AG09319 (cell line): ENCODE data around the gene PPP2R2B.

Source experiments
- DNase-seq: peaks from one replicate; pipeline ENCODE4 v3.0.0-alpha.2; 2010; ENCODE audit warnings: low read depth; ENCODE audit errors: extremely low read depth
- TF ChIP-seq, protein P1 (sequence below): IDR thresholded peaks from 2 replicates; pipeline ENCODE4 v1.5.1; 2011; ENCODE audit warnings: low read depth, mild to moderate bottlenecking, inconsistent platforms, low read length, moderate library complexity

The PPP2R2B gene

DNA sequence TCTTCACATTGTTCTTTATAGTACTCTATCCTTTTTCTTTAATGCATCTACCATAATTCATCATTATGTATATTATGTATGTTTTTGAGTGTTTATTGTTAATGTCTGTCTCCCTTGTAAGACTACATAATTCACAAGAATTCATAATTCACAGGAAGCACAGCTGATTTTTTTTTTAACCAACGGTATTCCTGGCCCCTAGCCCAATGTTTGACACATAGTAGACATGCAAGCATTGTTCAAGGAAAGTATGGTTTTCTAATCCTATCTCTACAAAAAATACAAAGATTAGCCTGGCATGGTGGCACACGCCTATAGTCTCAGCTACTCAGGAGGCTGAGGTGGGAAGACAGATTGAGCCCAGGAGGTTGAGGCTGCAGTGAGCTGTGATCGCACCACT lies 160.6 kb downstream of the PPP2R2B start:
- TF ChIP-seq, protein P1, sequence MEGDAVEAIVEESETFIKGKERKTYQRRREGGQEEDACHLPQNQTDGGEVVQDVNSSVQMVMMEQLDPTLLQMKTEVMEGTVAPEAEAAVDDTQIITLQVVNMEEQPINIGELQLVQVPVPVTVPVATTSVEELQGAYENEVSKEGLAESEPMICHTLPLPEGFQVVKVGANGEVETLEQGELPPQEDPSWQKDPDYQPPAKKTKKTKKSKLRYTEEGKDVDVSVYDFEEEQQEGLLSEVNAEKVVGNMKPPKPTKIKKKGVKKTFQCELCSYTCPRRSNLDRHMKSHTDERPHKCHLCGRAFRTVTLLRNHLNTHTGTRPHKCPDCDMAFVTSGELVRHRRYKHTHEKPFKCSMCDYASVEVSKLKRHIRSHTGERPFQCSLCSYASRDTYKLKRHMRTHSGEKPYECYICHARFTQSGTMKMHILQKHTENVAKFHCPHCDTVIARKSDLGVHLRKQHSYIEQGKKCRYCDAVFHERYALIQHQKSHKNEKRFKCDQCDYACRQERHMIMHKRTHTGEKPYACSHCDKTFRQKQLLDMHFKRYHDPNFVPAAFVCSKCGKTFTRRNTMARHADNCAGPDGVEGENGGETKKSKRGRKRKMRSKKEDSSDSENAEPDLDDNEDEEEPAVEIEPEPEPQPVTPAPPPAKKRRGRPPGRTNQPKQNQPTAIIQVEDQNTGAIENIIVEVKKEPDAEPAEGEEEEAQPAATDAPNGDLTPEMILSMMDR, result no peak
- no peak for DNase-seq

DNA sequence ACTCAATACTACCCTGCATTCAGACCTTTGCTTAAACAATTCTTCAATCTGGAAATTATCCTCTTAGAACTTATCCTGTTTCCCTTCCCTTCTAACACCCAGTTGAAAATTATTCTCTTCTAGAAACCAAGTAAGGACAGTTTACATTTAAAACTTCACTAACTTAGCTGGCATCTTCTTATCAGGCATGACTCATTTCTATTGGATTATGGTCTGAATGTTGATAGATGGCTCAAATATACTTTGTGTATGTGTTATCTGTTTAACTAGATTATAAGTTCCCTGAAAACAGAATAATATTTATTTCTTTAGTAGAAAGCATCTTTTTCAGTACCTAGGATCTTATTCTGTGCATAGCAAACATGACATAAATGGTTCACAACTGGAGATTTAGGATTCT lies 161.9 kb downstream of the PPP2R2B start:
- TF ChIP-seq, protein P1, result no peak
- DNase-seq, result no peak

DNA sequence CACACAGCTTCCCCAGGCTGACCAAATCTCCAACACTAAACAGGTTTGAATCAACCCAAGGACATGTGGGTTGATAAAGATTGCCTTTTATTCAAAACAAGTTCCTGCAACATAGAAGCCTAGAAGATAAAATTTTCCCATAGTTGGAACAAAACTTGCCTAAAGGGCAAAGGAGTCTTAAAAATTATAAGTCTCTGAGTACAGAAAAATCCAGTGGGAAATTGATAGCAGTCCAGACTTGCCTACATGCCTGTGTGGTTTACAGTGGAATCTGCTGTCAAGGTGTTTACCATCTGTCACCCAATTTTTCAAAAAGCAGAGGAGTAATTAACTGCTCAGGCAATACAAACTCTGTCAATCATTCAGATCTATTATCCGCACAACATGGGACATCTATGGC lies 168.2 kb downstream of the PPP2R2B start:
- TF ChIP-seq, protein P1, result no peak
- DNase-seq, result no peak

DNA sequence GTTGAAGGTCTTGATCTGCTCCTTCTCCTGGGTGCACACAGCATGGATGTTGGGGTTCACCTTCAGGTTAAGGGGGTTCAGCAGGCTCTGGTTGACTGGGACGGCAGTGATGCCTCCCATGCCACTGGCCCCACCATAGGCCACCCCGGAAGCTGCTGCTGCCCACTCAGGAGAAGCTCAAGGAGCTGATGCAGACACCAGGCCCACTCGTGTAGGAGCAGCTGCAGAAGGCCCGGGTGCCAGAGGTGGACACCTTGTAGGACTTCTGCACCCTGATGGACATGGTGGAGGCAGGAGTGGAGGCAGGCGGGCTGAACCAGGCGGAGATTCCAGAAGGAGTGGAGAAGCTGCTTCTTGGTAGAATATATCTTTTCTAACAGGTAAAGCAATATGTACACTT lies 171.2 kb downstream of the PPP2R2B start:
- DNase-seq, result no peak
- TF ChIP-seq, protein P1, result no peak

DNA sequence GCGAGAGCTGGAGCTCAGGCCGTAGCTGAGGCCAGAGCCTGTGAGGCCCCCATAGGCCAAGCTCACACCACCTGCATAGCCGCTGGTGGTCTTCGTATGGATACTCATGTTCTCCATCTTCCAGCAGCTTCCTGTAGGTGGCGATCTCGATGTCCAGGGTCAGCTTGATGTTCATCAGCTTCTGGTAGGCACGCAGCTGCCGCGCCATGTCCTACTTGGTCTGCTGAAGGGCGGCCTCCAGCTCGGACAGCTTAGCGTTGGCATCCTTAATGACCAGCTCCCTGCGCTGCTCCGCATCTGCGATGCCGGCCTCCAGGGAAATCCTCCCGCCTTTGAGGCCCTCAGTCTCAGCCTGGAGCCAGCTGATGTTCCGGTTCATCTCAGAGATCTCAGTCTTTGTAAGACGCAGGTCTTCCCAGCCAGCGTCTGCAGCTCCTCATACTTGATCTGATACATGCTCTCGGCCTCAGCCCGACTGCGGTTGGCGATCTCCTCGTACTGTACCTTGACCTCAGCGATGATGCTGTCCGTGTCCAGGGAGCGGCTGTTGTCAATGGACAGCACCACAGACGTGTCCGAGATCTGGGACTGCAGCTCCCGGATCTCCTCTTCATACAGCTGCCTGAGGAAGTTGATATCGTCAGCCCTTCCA lies 172.1 kb downstream of the PPP2R2B start:
- TF ChIP-seq, protein P1, result no peak
- no peak for DNase-seq

DNA sequence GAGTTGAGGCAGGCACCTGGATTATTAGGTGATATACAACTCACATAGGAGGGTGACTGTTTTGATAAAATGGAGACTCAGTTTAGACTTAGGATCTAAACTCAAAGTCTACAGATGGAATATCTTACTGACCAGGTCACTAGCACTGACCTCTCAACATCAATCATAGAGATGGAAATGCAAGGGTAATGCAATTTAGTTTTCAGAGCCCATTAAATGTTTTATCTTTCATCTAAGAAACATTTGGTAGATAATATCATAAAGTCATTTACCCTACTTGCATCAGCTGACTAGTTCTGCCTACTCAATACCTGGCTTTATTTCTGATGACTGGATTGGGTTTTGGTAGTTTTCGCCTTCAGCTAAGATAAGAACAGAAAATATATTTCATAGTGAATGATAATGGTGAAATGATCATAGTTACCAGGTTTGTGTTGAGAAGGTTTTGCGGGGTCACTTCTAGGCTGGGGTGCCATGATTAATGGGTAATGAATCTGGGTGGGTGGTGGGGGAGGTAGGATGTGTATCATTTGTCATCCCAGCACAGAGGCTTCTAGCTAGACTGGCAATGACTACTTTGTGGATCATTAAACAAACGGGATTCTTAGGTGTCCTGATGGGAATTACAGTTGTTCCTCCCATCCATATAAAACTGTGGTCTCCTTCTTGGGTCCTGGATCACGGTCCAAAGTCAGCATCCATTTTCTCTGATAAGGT lies 173.4 kb downstream of the PPP2R2B start:
- TF ChIP-seq, protein P1, result no peak
- DNase-seq, result no peak

DNA sequence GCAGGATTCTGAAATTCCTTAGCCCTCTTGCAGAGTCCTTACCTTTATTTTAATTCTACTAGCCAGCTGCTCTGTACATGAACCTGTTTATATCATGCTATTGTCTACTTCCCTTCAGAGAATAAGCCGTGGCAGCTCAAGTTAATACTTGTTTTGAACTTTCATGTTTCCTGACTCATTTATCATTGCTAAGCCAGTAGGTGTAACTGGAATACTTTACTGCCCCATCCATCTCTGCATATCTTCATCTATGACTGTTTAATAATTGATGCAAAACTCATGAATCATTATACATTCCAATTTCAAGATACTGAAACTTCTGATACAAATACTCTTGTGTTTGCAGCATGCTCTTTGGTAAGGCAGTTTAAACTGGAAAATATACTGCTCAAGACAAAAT lies 174.7 kb downstream of the PPP2R2B start:
- no peak for DNase-seq

More for the DNA sequence above, 174.7 kb downstream of the PPP2R2B start:
- TF ChIP-seq, protein P1, result no peak
